ENCODE data around the gene THOC6. TPM values are rescaled to one million over a fixed set of nuclear protein-coding genes. Genes with fewer than 3 reads are reported as not detected.

Gene THOC6
- total RNA-seq, 1 experiment from 2014 or later = 68.2 TPM

- Histone ChIP-seq H3K23me2 (ENCODE audit: insufficient read length, low read depth, low read length, poor library complexity, severe bottlenecking) (peaks cover 16% of the 10 kb centered on the region), H3K4me1 (ENCODE audit: insufficient read depth, low read length) (no peaks in the 10 kb centered on the region), H3K79me2 (ENCODE audit: insufficient read depth, low read length) (no peaks in the 10 kb centered on the region), H4K20me1 (ENCODE audit: control insufficient read depth, insufficient read depth, insufficient read length) (no peaks in the 10 kb centered on the region), H3K27me3 (ENCODE audit: insufficient read depth, low read length) (peaks cover 2% of the 10 kb centered on the region; the same call in 1 of the 2 replicates), H3K23ac (ENCODE audit: insufficient read length, low read depth, low read length) (no peak overlapping the region), H3K9ac (ENCODE audit: extremely low read depth, insufficient read length, low read length) (no peak overlapping the region), H3K14ac (ENCODE audit: insufficient read depth, low read length) (no peak overlapping the region), H2BK12ac (ENCODE audit: insufficient read length, low read depth, low read length) (no peak overlapping the region), H2AFZ (ENCODE audit: low read length) (no peak overlapping the region), H3K18ac (ENCODE audit: insufficient read length, low read depth, low read length) (no peak overlapping the region), H4K91ac (ENCODE audit: insufficient read length, low read depth, low read length) (no peak overlapping the region), H2BK5ac (ENCODE audit: insufficient read length, low read length) (no peak overlapping the region), H3K27ac (ENCODE audit: insufficient read length, low read depth, low read length) (no peak overlapping the region), H2AK5ac (ENCODE audit: insufficient read length, low read length) (no peak overlapping the region), H4K8ac (replicated peaks; ENCODE audit: insufficient read length, low read depth, low read length) (no peak overlapping the region), H3K56ac (ENCODE audit: insufficient read length, low read depth, low read length) (no peak overlapping the region), H2BK20ac (ENCODE audit: low read depth, low read length, poor library complexity, severe bottlenecking) (no peak overlapping the region), H3T11ph (ENCODE audit: low read length) (no peak overlapping the region), H2BK120ac (ENCODE audit: low read depth, low read length, poor library complexity, severe bottlenecking) (no peak overlapping the region), H3K4me2 (ENCODE audit: insufficient read depth, insufficient read length, low read length) (no peak overlapping the region), H3K4ac (ENCODE audit: low read depth, low read length) (no peak overlapping the region), H4K5ac (ENCODE audit: insufficient read length, low read depth, low read length) (no peak overlapping the region), H3K9me3 (ENCODE audit: control insufficient read depth, low read depth, low read length) (no peaks in the 10 kb centered on the region), H2BK15ac (ENCODE audit: low read depth, low read length) (no peak overlapping the region), H3K79me1 (ENCODE audit: insufficient read depth, low read depth, low read length, poor library complexity, severe bottlenecking) (no peaks in the 10 kb centered on the region)
- TF ChIP-seq CTCF (conservative IDR thresholded peaks at IDR 0.05) = no peak
- DNase-seq = no peak
- Mint-ChIP-seq H3K9me3 (no peaks in the 10 kb centered on the region; a peak in 2 of 5 replicates), H3K27ac (no peak overlapping the region), H3K27me3 (ENCODE audit: low read depth) (peaks cover 60% of the 10 kb centered on the region), H3K4me3 (no peak overlapping the region), H3K4me1 (peaks cover 9 to 17% of the 10 kb centered on the region in 2 experiments), H3K36me3 (ENCODE audit: insufficient read depth in 1 of 3, low read depth in 3 of 3) (peaks cover 23 to 45% (median 25%) of the 10 kb centered on the region in 3 experiments)
- no CpG with 5 or more reads among the region's 5 CpGs for WGBS (ENCODE audit: extremely low coverage, insufficient read length, low lambda C conversion rate)
Observed at GRCh38 chr16:3050487-3050886, 26.7 kb downstream of the THOC6 start.

Measured in H9 (cell line).